ENCODE results near the gene LIMA1.
A peak's percentile ranks its signal among the peaks of the same experiment; 100 is the strongest.
"Not testable (repeated sequence)": the region's sequence is repeated elsewhere in the genome, so short reads cannot be mapped to it uniquely, and the experiment has no call there.

Gene LIMA1

GRCh38 chr12:50283229-50283923 is at the start of gene LIMA1:
Gene LIMA1 (minus strand): TSS chr12:50283520. CDS start chr12:50248751, 34,769 bp downstream.
- DNase-seq, result peak; percentile 92

GRCh38 chr12:50331745-50332144 is 48.4 kb upstream of the LIMA1 start:
- DNase-seq, result no peak

- DNase-seq, result not testable (repeated sequence)
These were observed 45.3 kb upstream of the LIMA1 start for GRCh38 chr12:50328664-50329063.

- DNase-seq, result no peak
These were observed 43.4 kb upstream of the LIMA1 start for GRCh38 chr12:50326590-50327284.

- no peak for DNase-seq
These were observed 42.6 kb upstream of the LIMA1 start for GRCh38 chr12:50325890-50326391.

- DNase-seq, result not testable (repeated sequence)
These were observed 41.5 kb upstream of the LIMA1 start for GRCh38 chr12:50324770-50325169.

GRCh38 chr12:50324077-50324476 is 40.8 kb upstream of the LIMA1 start:
- not testable (repeated sequence) for DNase-seq

- no peak for DNase-seq
These were observed 38.9 kb upstream of the LIMA1 start for GRCh38 chr12:50322206-50322605.

GRCh38 chr12:50317203-50317602 is 33.9 kb upstream of the LIMA1 start:
- no peak for DNase-seq

- no peak for DNase-seq
These were observed 32.5 kb upstream of the LIMA1 start for GRCh38 chr12:50315803-50316202.

- peak; percentile 4 for DNase-seq
These were observed 31.5 kb upstream of the LIMA1 start for GRCh38 chr12:50314636-50315312.

- DNase-seq, result not testable (repeated sequence)
These were observed 30.7 kb upstream of the LIMA1 start for GRCh38 chr12:50313971-50314370.

- DNase-seq, result no peak
These were observed 30.1 kb upstream of the LIMA1 start for GRCh38 chr12:50313256-50313931.

GRCh38 chr12:50311858-50312609 is 28.7 kb upstream of the LIMA1 start:
- DNase-seq, result not testable (repeated sequence)

- DNase-seq, result no peak
These were observed 26.6 kb upstream of the LIMA1 start for GRCh38 chr12:50309950-50310349.

- no peak for DNase-seq
These were observed 19.4 kb upstream of the LIMA1 start for GRCh38 chr12:50302686-50303085.

- no peak for DNase-seq
These were observed 14.7 kb upstream of the LIMA1 start for GRCh38 chr12:50297996-50298395.

- DNase-seq, result no peak
These were observed 13.7 kb upstream of the LIMA1 start for GRCh38 chr12:50297027-50297426.

- DNase-seq, result no peak
These were observed 13.2 kb upstream of the LIMA1 start for GRCh38 chr12:50296554-50296953.

GRCh38 chr12:50291377-50291776 is 8.1 kb upstream of the LIMA1 start:
- no peak for DNase-seq

- not testable (repeated sequence) for DNase-seq
These were observed 7.4 kb upstream of the LIMA1 start for GRCh38 chr12:50290692-50291091.

- no peak for DNase-seq
These were observed 4.0 kb upstream of the LIMA1 start for GRCh38 chr12:50287271-50287670.
